Breast epithelium (tissue), 3 donors: ENCODE measurements around the gene EFNA3.

Source experiments
- CTCF ChIP-seq, 3 donors: fragments of 450-650 bp; IDR thresholded peaks; one replicate each; pipeline ENCODE4 v1.5.1; 2016 to 2017; ENCODE audit warnings: antibody characterized with exemption in 3 of 3, mild to moderate bottlenecking in 3 of 3, moderate library complexity in 3 of 3
- POLR2A ChIP-seq: fragments of 450-650 bp; IDR thresholded peaks from one replicate; pipeline ENCODE4 v1.6.1; 2016; ENCODE audit warnings: antibody characterized with exemption, mild to moderate bottlenecking, moderate library complexity
- POLR2AphosphoS5 ChIP-seq, 3 donors: sonication (generic); formaldehyde crosslinking; IDR thresholded peaks; one replicate each; pipeline ENCODE4 v1.6.1; 2017; ENCODE audit warnings: antibody characterized with exemption in 3 of 3

GRCh38 chr1:155079487-155080311, 1.1 kb downstream of the EFNA3 start:
- TF ChIP-seq CTCF (IDR thresholded peaks at IDR 0.05) = no peak
- no peak for TF ChIP-seq POLR2A
- no peak for TF ChIP-seq POLR2AphosphoS5 (IDR thresholded peaks at IDR 0.05)
